OCI-LY7 (cell line): ENCODE data around the gene DZIP1.
"Not testable (repeated sequence)": the region's sequence is repeated elsewhere in the genome, so short reads cannot be mapped to it uniquely, and the experiment has no call there.

Source experiments
- CTCF ChIP-seq: fragments of 200-600 bp; sonication (generic); conservative IDR thresholded peaks from 2 replicates; pipeline ENCODE4 v1.5.1; 2014; ENCODE audit warnings: mild to moderate bottlenecking, antibody characterized with exemption, low read length, moderate library complexity, mixed read lengths
- EZH2phosphoT487 ChIP-seq: fragments of 200-600 bp; sonication (generic); IDR thresholded peaks from 2 replicates; pipeline ENCODE4 v1.6.1; 2018; ENCODE audit warnings: low read depth, borderline replicate concordance, mild to moderate bottlenecking, mixed run types, antibody characterized with exemption, low read length, moderate library complexity, mixed read lengths

GRCh38 chr13:95684960-95685359 is 40.5 kb upstream of the DZIP1 start:
- not testable (repeated sequence) for TF ChIP-seq CTCF, EZH2phosphoT487
